ENCODE results near the gene DCST1.

Gene DCST1

DNA sequence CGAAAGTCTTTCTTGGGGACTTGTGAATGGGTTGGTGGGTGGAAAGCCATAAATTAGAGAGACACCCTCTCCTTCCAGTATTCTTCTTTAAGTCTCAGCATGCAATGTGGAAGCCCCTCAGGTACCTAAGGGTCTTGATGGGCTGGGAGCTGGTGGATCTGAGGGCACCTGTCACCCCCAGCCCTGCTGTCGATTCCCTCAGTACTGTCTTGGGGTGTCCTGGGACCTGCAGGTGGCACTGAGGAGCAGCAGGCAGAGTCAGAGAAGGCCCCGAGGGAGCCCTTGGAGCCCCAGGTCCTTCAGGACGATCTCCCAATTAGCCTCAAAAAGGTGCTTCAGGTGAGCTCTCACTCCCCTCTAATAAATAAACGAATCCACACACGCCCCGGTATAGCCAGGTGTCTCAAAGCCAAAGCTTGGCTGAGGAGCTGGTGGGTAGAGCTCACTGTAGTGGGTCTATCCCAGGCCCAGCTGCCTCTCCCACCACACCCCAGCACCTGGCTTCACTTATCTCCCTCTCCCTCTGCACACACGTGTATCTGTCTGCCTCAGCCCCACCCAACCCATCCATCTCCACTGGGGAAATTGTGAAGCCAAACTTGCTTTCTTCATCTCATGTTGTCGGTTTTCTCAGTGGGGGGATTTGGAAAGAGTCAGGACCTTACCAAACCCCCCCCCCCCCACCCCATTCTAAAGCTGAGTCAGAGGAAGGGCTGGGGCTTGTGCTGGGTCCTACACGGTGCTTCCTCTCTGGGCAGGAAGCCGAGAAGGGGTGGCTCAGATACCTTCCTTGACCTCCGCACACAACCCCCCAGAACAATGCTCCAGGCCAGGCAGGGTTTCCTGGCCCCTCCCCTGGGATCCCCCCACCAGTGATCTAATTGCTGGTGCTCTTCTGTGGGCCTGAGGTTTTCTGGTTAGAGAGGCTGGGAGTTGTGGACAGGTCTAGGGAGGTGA lies 19.1 kb downstream of the DCST1 start:
- no peak for DNase-seq (ENCODE audit: low read depth in 2 of 2)

GRCh38 chr1:155053531-155054105 lies 20.0 kb downstream of the DCST1 start:
- no peak for DNase-seq (ENCODE audit: low read depth in 2 of 2)

- DNase-seq (ENCODE audit: low read depth in 2 of 2): no peak
These were observed 23.5 kb downstream of the DCST1 start for GRCh38 chr1:155057104-155057503.

GRCh38 chr1:155057788-155058211 lies 24.2 kb downstream of the DCST1 start:
- no peak for DNase-seq (ENCODE audit: low read depth in 2 of 2)

DNA sequence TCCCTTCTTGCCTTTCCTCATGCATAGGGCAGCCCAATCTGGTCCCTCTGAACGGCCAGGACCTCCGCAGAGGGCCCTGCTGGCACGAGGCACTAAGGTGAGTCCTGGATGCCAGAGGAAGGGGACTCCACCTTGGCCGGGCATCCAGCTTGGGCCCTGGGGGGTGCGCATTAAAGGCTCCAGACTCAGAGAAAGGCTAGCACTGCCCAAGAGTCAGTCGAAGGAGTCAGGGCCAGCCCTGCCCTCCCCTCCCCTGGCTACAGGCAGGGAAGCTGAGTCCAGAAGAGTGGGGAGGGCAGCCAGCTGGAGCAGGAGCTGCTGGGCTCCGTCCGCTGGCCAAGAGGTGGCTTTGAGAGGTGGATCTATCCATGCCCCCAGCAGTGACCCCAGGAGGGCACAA lies 27.1 kb downstream of the DCST1 start:
- DNase-seq (ENCODE audit: low read depth in 2 of 2): no peak

DNA sequence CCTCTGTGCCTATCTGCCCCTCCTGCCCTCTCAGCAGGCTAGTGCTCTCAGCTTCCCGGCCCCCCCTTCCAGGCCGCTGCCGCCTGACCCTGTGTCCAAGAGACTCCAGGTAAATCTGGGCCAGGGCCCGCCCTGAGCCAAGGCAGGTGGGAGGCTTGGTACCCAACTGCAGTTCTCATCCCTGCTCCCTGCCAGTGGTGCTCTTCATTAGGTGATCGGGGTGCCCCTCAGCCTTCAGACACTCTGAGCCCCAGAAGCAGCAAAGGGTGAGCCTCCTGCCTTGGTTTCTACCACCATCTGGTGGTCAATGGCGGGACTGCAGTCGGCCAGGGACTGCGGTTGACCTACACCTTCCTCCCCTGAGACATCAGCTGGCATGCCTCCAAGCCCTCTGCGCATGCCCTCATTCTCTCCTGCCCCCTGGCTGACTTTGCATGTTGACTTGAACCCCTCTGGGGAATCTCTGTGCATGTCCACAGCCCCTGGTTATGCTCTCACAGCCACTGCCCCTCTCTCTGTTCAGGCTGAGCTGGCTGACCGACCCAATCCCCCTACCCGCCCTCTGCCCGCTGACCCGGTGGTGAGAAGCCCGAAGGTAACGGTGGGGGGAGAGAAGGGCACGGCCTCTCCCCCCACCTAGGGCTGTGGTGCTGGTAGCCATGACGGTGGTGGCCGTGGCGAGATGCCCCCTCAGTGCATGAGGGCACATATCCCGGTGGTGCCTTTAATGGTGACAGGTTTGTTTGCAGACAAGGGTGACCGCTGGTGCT lies 27.9 kb downstream of the DCST1 start:
- DNase-seq (ENCODE audit: low read depth in 2 of 2): peak; percentile 91 to 94

DNA sequence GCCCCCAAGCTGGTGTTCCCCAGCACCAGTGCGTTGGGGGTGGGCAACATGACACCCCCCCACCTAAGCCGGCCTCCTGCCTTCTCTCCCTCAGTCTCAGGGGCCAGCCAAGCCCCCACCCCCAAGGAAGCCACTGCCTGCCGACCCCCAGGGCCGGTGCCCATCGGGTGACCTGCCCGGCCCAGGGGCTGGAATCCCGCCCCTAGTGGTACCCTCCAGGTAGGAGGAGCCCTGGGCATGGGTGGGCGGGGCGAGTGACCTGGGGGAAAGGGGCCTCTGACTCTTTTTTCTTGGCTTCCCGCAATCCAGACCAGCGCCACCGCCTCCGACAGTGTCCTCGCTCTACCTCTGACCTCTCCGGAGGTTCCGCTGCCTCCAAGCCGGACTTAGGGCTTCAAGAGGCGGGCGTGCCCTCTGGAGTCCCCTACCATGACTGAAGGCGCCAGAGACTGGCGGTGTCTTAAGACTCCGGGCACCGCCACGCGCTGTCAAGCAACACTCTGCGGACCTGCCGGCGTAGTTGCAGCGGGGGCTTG lies 28.6 kb downstream of the DCST1 start:
- DNase-seq (ENCODE audit: low read depth in 2 of 2): no peak

DNA sequence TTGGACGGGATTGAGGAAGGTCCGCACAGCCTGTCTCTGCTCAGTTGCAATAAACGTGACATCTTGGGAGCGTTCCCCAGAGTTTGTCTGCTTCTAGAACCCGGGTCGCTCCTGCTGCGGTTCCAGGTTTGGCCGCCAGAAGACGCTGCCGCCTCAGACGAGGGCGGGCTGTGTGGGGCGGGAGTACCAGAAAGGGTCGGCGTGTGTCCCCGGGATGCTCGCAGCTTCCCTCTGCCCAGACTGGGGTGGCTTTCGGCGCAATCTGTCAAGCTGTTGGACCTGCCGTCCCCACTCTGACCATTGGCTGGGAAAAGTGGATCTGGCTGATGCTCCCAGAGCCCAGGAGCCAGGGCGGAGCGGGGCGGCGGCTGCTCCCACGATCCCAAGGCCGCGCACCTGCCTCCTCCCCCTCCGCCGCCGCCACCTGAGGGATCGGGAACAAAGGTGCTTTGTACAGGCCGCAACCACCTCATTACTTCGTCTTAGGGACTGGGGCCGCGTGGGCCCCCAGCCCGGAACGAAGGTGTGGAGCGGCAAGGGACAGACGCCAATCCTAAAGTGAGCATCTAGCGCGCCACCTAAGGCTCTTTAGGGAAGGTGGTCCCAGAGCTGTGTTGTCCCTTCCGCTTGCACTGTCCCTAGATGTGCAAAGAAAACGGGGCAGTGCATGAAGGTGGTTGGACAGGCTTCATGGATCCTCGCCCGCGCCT lies 29.2 kb downstream of the DCST1 start:
- DNase-seq (ENCODE audit: low read depth in 2 of 2): peak; percentile 50 to 62

DNA sequence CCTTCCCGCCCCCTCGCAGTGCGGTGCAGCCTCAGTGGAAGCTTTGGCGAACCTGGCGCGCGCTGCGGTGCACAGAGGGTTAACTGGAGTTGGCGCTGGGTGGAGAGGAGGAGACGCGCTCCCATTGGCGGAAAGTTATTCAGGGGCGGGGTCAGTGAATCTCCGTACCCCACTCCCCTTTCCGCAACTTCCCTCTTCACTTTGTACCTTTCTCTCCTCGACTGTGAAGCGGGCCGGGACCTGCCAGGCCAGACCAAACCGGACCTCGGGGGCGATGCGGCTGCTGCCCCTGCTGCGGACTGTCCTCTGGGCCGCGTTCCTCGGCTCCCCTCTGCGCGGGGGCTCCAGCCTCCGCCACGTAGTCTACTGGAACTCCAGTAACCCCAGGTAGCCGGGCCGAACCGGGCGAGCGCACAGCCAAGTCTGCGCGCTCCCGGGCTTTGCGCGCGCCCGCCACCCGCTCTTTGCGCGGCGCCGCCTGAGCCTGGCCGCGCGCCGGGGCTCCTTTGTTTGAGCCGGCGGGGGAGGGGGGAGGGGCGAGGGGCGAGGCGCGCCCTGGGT lies 30.0 kb downstream of the DCST1 start, which contains the start of gene EFNA4:
Gene EFNA4, plus strand, starts transcription at position 191 of the 561 bp plus-strand sequence. Its CDS starts 84 bp downstream, at position 275.
- DNase-seq (ENCODE audit: low read depth in 2 of 2): peak; percentile 59 to 68

DNA sequence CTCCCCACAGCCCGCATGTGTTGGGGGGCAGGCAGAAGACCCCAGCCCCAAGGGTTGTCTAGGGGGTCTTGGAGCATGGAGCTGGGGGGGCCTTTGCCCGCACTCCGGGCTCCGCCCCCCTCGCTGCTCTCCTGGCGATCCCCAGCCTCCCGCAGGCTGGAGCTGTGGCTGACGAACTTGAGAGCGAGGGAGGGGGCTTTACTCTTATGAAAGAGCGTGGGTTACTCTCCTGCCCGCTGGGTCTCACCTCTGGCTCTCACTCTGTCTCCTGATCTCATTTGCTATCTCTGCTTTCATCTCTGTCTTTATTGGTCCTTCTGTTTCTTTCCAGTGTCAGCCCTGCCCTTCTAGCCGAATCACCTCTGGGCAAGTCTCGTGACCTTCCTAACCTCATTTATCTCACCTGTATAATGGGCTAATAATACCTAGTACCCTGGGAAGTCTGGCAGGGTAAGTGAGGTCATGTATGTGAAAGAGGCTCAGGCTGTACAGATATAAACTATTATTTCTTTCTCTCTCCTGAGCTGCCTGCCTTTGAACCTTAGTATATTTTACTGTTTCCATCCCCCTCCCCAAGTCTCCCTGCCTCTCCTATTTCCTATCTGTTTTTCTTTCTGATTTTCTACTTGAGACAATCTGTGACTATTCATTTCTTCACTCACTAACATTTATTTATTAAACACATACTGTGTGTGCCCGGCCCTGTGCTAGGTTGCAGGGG lies 30.6 kb downstream of the DCST1 start:
- DNase-seq (ENCODE audit: low read depth in 2 of 2): no peak

DNA sequence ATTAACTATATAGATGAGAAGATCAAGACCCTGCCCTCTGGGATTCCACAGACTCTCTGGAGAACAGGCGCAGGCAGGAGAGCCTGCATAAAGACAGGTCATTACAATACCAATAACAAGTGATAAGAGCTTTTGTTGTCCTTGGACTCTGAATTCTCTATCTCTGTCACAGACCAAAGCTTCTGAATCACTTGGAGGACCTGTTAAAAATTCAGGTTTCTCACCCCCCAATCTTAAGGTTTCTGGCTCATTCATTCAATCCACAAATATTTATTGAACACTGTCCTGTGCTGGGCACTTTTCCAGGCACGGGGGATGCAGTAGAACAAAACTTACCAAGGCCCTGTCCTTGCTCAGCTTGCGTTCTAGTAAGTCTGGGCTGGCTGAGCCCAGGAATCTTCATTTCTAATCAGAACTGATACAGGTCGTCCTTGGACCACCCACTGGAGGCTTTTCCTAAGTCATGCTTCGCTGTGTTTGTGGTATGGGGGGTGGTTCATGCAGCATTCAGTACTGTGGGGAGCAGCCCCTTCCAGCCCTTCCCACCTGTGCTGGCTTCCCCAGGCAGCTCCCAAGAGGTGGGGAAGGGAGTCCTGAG lies 31.3 kb downstream of the DCST1 start:
- DNase-seq (ENCODE audit: low read depth in 2 of 2): no peak

DNA sequence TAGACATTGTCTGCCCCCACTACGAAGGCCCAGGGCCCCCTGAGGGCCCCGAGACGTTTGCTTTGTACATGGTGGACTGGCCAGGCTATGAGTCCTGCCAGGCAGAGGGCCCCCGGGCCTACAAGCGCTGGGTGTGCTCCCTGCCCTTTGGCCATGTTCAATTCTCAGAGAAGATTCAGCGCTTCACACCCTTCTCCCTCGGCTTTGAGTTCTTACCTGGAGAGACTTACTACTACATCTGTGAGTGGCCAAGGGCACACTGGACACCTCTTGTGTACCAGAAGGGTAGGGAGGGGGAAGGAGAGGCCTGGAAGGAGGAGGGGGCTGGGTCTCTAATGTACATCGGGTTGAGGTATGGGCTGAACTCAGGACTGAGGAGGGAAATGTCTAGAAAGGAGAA lies 33.2 kb downstream of the DCST1 start:
- no peak for DNase-seq (ENCODE audit: low read depth in 2 of 2)

DNA sequence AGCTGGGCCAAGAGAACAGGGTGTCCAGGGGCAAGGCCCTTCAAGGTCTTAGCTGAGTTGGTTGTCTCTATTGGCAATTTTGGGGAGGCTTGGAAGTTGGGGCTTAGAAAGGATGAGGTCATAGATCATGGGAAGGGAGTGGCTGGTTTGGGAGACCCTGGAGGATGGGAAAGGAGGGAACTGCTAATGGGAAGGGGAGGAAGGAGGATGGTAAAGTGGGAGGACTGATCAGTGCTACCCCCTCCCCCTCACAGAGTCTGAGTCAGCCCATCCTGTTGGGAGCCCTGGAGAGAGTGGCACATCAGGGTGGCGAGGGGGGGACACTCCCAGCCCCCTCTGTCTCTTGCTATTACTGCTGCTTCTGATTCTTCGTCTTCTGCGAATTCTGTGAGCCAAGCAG lies 35.0 kb downstream of the DCST1 start:
- no peak for DNase-seq (ENCODE audit: low read depth in 2 of 2)

- no peak for DNase-seq (ENCODE audit: low read depth in 2 of 2)
These were observed 36.0 kb downstream of the DCST1 start for GRCh38 chr1:155069551-155070157.

DNA sequence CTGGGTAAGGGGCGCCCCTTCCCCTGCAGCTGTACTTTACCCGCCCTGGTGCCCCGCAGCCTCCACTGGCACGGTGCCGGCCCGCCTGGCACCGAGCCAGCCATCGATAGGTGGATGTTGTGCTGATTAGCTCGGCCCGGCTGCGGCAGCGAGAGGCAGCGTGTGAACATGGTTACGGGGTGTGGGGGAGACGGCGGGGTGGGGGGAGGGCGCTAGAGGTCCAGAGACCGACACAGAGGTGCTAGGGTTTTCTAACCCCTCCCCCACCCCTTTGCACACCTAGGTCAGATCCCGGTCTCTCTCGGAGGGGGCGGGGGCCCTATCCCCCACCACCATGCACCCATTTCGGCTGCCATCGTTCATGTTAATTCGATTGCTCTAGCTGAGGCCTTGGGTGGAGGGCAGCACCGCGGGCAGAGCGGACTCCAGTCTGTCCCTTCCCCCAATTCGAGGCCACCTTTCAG lies 36.6 kb downstream of the DCST1 start:
- no peak for DNase-seq (ENCODE audit: low read depth in 2 of 2)

- DNase-seq (ENCODE audit: low read depth in 2 of 2): peak; percentile 38 to 57
These were observed 37.3 kb downstream of the DCST1 start for GRCh38 chr1:155070721-155071569.

- DNase-seq (ENCODE audit: low read depth in 2 of 2): no peak
These were observed 38.1 kb downstream of the DCST1 start for GRCh38 chr1:155071701-155072100.

DNA sequence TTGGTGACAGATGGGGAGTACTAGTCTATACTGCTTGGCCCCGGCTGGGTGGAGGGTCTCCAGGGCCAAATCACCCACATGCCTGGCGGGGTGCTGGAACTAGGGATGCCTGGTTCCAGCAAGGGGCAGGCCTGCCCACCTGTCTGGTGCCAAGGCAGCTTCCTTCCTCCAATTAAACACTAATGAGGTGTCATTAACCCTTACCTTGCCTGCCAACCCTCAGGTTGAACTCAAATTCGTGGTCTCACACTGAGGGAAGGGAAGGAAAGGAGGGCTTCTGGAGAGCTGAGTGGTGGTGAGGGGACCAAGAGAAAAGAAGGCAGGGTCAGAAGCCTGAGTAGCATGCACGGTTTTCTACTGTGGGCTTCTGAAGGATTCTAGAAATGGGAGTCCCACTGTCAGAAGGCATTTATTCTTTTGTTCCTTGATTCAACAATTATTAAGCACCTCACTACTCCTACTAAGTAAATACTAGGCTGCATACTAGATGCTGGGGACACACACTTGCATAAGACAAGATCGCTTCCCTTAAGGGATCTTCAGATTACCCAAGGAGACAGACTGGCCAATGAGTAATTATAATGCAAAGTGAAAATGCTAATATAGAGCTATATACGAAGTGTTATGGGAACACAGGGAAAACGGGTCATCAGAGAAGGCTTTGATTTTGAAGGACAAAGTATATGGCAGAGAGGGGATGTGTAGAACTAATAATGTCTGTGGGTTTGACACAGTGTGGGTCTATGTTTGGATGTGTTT lies 39.1 kb downstream of the DCST1 start:
- no peak for DNase-seq (ENCODE audit: low read depth in 2 of 2)

All from stimulated activated CD8-positive, alpha-beta memory T cell treated with anti-CD3 and anti-CD28 coated beads, Interleukin-2, amount 100 ng/mL, for 1 hour (primary cell).